Measurements from ENCODE around the gene CARMIL3.

- TF ChIP-seq POLR2A (IDR thresholded peaks at IDR 0.05; ENCODE audit: low read length) (no peak), GATA1 (IDR thresholded peaks at IDR 0.05; ENCODE audit: low read depth, low read length) (no peak)
Measured at GRCh38 chr14:24066496-24067132, 14.8 kb downstream of the CARMIL3 start.
